Measurements from ENCODE around the gene TMEM242. TPM values are rescaled to one million over a fixed set of nuclear protein-coding genes. Genes with fewer than 3 reads are reported as not detected.

Gene TMEM242
- total and polyA plus RNA-seq, 7 donors, result 1.8 to 10.0 (median 6.9) TPM

DNA sequence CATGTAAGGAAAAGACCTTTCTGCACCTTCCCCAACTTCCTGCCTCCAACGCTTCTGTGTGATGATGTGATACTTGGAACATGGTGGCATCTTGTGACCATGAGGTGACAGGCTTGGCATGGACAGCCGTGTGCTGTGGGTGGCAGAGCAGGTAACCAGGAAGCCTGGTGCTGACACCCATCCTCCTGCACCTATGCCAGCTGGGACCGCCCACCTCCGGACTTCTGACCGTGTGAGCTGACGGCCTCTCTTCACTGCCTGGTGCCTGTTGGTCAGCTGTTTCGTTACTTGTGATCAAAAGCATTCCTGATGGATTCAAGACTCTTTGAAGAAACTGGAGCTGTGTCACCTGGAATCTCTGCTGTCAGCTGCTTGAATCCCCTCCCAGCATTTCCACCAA, 70.3 kb downstream of the TMEM242 start:
- Histone ChIP-seq H3K4me3 (no peak overlapping the region), H3K27me3 (no peaks in the 10 kb centered on the region), H3K36me3 (no peaks in the 10 kb centered on the region), H3K27ac (no peak overlapping the region), H3K9me3 (no peaks in the 10 kb centered on the region), H3K4me1 (no peaks in the 10 kb centered on the region)
- DNase-seq, result no peak
- TF ChIP-seq, protein P1, sequence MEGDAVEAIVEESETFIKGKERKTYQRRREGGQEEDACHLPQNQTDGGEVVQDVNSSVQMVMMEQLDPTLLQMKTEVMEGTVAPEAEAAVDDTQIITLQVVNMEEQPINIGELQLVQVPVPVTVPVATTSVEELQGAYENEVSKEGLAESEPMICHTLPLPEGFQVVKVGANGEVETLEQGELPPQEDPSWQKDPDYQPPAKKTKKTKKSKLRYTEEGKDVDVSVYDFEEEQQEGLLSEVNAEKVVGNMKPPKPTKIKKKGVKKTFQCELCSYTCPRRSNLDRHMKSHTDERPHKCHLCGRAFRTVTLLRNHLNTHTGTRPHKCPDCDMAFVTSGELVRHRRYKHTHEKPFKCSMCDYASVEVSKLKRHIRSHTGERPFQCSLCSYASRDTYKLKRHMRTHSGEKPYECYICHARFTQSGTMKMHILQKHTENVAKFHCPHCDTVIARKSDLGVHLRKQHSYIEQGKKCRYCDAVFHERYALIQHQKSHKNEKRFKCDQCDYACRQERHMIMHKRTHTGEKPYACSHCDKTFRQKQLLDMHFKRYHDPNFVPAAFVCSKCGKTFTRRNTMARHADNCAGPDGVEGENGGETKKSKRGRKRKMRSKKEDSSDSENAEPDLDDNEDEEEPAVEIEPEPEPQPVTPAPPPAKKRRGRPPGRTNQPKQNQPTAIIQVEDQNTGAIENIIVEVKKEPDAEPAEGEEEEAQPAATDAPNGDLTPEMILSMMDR (IDR thresholded peaks at IDR 0.05), result no peak
- TF ChIP-seq POLR2A (IDR thresholded peaks at IDR 0.05) (no peak), POLR2AphosphoS5 (IDR thresholded peaks at IDR 0.05) (no peak), EP300 (IDR thresholded peaks at IDR 0.05) (no peak)
- WGBS, 2 donors, result 77 to 85% methylated on average over 7 of the region's 7 CpGs
- intact Hi-C loops (cut with DNase I), result no loop called here

- no peak for TF ChIP-seq POLR2A (IDR thresholded peaks at IDR 0.05)
- TF ChIP-seq POLR2AphosphoS5 (IDR thresholded peaks at IDR 0.05), result no peak
- TF ChIP-seq EP300 (IDR thresholded peaks at IDR 0.05), result no peak
- TF ChIP-seq, protein P1 (IDR thresholded peaks at IDR 0.05), result no peak
- WGBS, 2 donors, result 85 to 93% methylated on average over 8 of the region's 8 CpGs
- Histone ChIP-seq H3K27ac (no peak overlapping the region), H3K4me3 (no peak overlapping the region), H3K36me3 (no peaks in the 10 kb centered on the region), H3K27me3 (no peaks in the 10 kb centered on the region), H3K9me3 (no peaks in the 10 kb centered on the region), H3K4me1 (no peaks in the 10 kb centered on the region)
- no peak for DNase-seq
- intact Hi-C loops (cut with DNase I), result no loop called here
Observed at GRCh38 chr6:157251586-157252247, 71.6 kb downstream of the TMEM242 start.

DNA sequence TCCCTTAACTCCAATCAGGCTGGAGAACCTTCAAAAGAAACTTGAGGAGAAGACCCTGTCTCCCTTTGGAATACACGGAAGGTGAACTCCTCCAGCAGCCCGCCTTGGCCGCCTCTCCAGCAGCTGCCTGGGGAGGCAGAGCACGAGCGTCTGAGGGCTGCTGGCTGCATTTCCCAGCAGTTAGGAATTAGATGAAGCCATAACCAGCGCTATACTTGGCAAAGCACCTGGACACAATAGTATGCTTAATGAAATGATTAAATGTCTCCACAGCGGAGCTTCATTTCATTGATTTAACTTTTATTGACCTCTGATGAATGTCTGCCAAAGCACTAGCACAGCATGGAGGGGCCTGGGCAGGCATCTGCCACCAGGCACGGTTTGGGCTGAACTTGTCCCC, 73.5 kb downstream of the TMEM242 start:
- peaks cover 0 to 15% (median 5%) of the 10 kb centered on the region in 4 donors for H3K4me1 ChIP-seq
- no peak overlapping the region for H3K4me3 ChIP-seq
- no peak for DNase-seq
- no peaks in the 10 kb centered on the region for H3K9me3 ChIP-seq
- TF ChIP-seq POLR2AphosphoS5 (IDR thresholded peaks at IDR 0.05) (no peak), POLR2A (IDR thresholded peaks at IDR 0.05) (no peak), EP300 (IDR thresholded peaks at IDR 0.05) (no peak)
- TF ChIP-seq, protein P1 (IDR thresholded peaks at IDR 0.05), result no peak
- WGBS, 2 donors, result 94 to 95% methylated on average over 8 of the region's 8 CpGs
- H3K27me3 ChIP-seq, result no peaks in the 10 kb centered on the region
- H3K36me3 ChIP-seq, result no peaks in the 10 kb centered on the region
- intact Hi-C loops (cut with DNase I), result no loop called here
- H3K27ac ChIP-seq, result no peak overlapping the region

- intact Hi-C loops (cut with DNase I), result no loop called here
- H3K36me3 ChIP-seq, result no peaks in the 10 kb centered on the region
- peaks cover 0 to 26% (median 16%) of the 10 kb centered on the region in 4 donors for H3K4me1 ChIP-seq
- no peaks in the 10 kb centered on the region for H3K27me3 ChIP-seq
- no peaks in the 10 kb centered on the region for H3K9me3 ChIP-seq
- WGBS, 2 donors, result 65 to 69% methylated on average over 1 of the region's 1 CpG
- H3K27ac ChIP-seq, result no peak overlapping the region
- H3K4me3 ChIP-seq, result no peak overlapping the region
- DNase-seq, result no peak
- no peak for TF ChIP-seq POLR2A (IDR thresholded peaks at IDR 0.05)
- TF ChIP-seq, protein P1 (IDR thresholded peaks at IDR 0.05), result no peak
Observed at GRCh38 chr6:157248264-157248663, 75.1 kb downstream of the TMEM242 start.
